Esophagus squamous epithelium (tissue), 4 donors: Measurements from ENCODE around the gene FAM135A.

Source experiments
- CTCF ChIP-seq, 6 experiments: fragments of 450-650 bp in 4 of 6; fragments of 200-600 bp in 2 of 6; sonication (generic) in 2 of 6; IDR thresholded peaks; one replicate each; pipeline ENCODE4 v1.5.1; 2016 to 2019; ENCODE audit warnings: antibody characterized with exemption in 6 of 6, mild to moderate bottlenecking in 4 of 6, moderate library complexity in 4 of 6
- POLR2A ChIP-seq, 4 donors: fragments of 450-650 bp; IDR thresholded peaks; one replicate each; pipeline ENCODE4 v1.6.1; 2017; ENCODE audit warnings: antibody characterized with exemption in 4 of 4, mild to moderate bottlenecking in 4 of 4, moderate library complexity in 3 of 4

- TF ChIP-seq CTCF (IDR thresholded peaks at IDR 0.05) (no peak), POLR2A (IDR thresholded peaks at IDR 0.05) (no peak)
Measured at GRCh38 chr6:70380252-70380651, 33.1 kb upstream of the FAM135A start.
